ENCODE measurements around the gene RBMS3. TPM values are rescaled to one million over a fixed set of nuclear protein-coding genes. Genes with fewer than 3 reads are reported as not detected.

The RBMS3 gene
- total RNA-seq, 1 donor from 2014 or later, result 3.4 TPM

GRCh38 chr3:29758434-29759322 lies 477.8 kb downstream of the RBMS3 start:
- H3K27me3 ChIP-seq (ENCODE audit: control insufficient read depth, insufficient read depth, low read length), result no peaks in the 10 kb centered on the region
- H3K36me3 ChIP-seq (ENCODE audit: control insufficient read depth, insufficient read depth, low read length), result no peaks in the 10 kb centered on the region
- TF ChIP-seq, protein P1, sequence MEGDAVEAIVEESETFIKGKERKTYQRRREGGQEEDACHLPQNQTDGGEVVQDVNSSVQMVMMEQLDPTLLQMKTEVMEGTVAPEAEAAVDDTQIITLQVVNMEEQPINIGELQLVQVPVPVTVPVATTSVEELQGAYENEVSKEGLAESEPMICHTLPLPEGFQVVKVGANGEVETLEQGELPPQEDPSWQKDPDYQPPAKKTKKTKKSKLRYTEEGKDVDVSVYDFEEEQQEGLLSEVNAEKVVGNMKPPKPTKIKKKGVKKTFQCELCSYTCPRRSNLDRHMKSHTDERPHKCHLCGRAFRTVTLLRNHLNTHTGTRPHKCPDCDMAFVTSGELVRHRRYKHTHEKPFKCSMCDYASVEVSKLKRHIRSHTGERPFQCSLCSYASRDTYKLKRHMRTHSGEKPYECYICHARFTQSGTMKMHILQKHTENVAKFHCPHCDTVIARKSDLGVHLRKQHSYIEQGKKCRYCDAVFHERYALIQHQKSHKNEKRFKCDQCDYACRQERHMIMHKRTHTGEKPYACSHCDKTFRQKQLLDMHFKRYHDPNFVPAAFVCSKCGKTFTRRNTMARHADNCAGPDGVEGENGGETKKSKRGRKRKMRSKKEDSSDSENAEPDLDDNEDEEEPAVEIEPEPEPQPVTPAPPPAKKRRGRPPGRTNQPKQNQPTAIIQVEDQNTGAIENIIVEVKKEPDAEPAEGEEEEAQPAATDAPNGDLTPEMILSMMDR (IDR thresholded peaks at IDR 0.05; ENCODE audit: insufficient read depth, low read length, severe bottlenecking), result no peak
- no peak for FAIRE-seq
- peak; percentile 92 for DNase-seq (ENCODE audit: low read depth)
- H3K4me3 ChIP-seq (ENCODE audit: low read depth, low read length), result no peak overlapping the region

GRCh38 chr3:29759411-29760225 lies 478.7 kb downstream of the RBMS3 start:
- no peaks in the 10 kb centered on the region for H3K27me3 ChIP-seq (ENCODE audit: control insufficient read depth, insufficient read depth, low read length)
- no peak for FAIRE-seq
- H3K36me3 ChIP-seq (ENCODE audit: control insufficient read depth, insufficient read depth, low read length), result no peaks in the 10 kb centered on the region
- no peak overlapping the region for H3K4me3 ChIP-seq (ENCODE audit: low read depth, low read length)
- DNase-seq (ENCODE audit: low read depth), result peak; percentile 73
- TF ChIP-seq, protein P1 (IDR thresholded peaks at IDR 0.05; ENCODE audit: insufficient read depth, low read length, severe bottlenecking), result no peak

DNA sequence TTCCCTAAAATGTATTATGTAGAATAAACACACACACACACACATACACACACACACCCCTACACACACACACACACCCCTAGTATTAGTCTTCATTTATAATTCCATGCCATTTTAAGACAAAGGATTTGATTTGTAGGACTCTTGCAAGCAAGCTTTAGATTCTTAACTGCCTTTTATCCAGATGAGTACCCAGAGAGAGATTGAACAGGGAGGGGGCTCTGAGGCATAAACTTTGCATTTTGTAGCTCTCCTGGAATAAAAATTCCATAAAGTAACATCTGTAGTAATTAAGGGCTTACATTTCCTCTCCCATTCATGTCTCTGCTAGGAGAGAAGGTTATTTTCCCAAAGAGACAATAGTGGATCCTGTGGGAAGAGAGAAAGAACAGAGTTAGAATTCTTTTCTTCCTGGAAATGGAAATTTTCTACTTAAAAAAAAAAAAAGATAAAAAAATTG lies 479.4 kb downstream of the RBMS3 start:
- DNase-seq (ENCODE audit: low read depth), result no peak
- Histone ChIP-seq H3K36me3 (ENCODE audit: control insufficient read depth, insufficient read depth, low read length) (no peaks in the 10 kb centered on the region), H3K4me3 (ENCODE audit: low read depth, low read length) (no peak overlapping the region), H3K27me3 (ENCODE audit: control insufficient read depth, insufficient read depth, low read length) (no peaks in the 10 kb centered on the region)
- FAIRE-seq, result no peak
- TF ChIP-seq, protein P1 (IDR thresholded peaks at IDR 0.05; ENCODE audit: insufficient read depth, low read length, severe bottlenecking), result no peak

GRCh38 chr3:29761517-29761916 lies 480.6 kb downstream of the RBMS3 start:
- H3K4me3 ChIP-seq (ENCODE audit: low read depth, low read length), result no peak overlapping the region
- H3K36me3 ChIP-seq (ENCODE audit: control insufficient read depth, insufficient read depth, low read length), result no peaks in the 10 kb centered on the region
- DNase-seq (ENCODE audit: low read depth), result no peak
- TF ChIP-seq, protein P1 (IDR thresholded peaks at IDR 0.05; ENCODE audit: insufficient read depth, low read length, severe bottlenecking), result no peak
- no peak for FAIRE-seq
- no peaks in the 10 kb centered on the region for H3K27me3 ChIP-seq (ENCODE audit: control insufficient read depth, insufficient read depth, low read length)

DNA sequence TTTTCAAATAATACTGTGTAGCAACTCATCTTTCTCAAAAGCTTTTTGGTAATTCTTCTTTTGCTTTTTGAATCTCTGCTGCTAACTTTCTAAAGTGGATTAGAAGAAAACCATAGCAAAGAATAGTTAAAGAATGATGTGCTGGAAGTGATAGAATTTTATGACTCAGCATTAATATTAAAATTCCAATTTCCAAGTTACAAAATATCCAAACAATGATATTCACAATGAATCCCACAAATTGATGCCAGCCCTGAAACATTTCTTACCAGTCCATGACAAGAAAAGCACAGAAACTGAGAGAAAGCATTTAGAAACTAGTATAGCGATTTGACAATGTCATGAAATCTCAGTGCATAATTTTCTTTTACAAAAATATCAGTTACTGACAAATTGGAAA lies 482.2 kb downstream of the RBMS3 start:
- TF ChIP-seq, protein P1 (IDR thresholded peaks at IDR 0.05; ENCODE audit: insufficient read depth, low read length, severe bottlenecking), result no peak
- no peaks in the 10 kb centered on the region for H3K36me3 ChIP-seq (ENCODE audit: control insufficient read depth, insufficient read depth, low read length)
- no peak for DNase-seq (ENCODE audit: low read depth)
- no peak for FAIRE-seq
- no peak overlapping the region for H3K4me3 ChIP-seq (ENCODE audit: low read depth, low read length)
- no peaks in the 10 kb centered on the region for H3K27me3 ChIP-seq (ENCODE audit: control insufficient read depth, insufficient read depth, low read length)

Data from bronchial epithelial cell (primary cell).